GM23338 (cell line): ENCODE measurements around the gene GNG7.

Experiments
- CREB1 ChIP-seq: fragments of 250-450 bp; sonication (Bioruptor Pico); IDR thresholded peaks from 2 replicates; pipeline ENCODE4 v1.5.0; 2020; ENCODE audit warnings: low read depth, mild to moderate bottlenecking, moderate library complexity
- EZH2 ChIP-seq: fragments of 200-600 bp; sonication (generic); IDR thresholded peaks from one replicate; pipeline ENCODE4 v1.8.0; 2017; ENCODE audit warnings: antibody characterized with exemption, mild to moderate bottlenecking, low read depth; ENCODE audit not compliant: unreplicated experiment
- EZH2phosphoT487 ChIP-seq: fragments of 200-600 bp; sonication (generic); IDR thresholded peaks from one replicate; pipeline ENCODE4 v1.8.1; 2018; ENCODE audit warnings: antibody characterized with exemption; ENCODE audit not compliant: unreplicated experiment
- JUNB ChIP-seq: IDR thresholded peaks from one replicate; pipeline ENCODE4 v1.6.1; 2016; ENCODE audit warnings: antibody characterized with exemption; ENCODE audit not compliant: unreplicated experiment
- NANOG ChIP-seq: IDR thresholded peaks from 2 replicates; pipeline ENCODE4 v1.6.1; 2016; ENCODE audit warnings: antibody characterized with exemption, borderline replicate concordance
- POLR2AphosphoS5 ChIP-seq: IDR thresholded peaks from 2 replicates; pipeline ENCODE4 v1.6.1; 2016; ENCODE audit warnings: antibody characterized with exemption, low read depth
- STAT1 ChIP-seq: IDR thresholded peaks from one replicate; pipeline ENCODE4 v1.6.1; 2016; ENCODE audit warnings: antibody characterized with exemption; ENCODE audit not compliant: unreplicated experiment
- ZNF114 ChIP-seq: fragments of 250-450 bp; sonication (Bioruptor Pico); IDR thresholded peaks from 2 replicates; pipeline ENCODE4 v1.5.0; 2020; ENCODE audit warnings: mild to moderate bottlenecking, moderate library complexity
- ZNF331 ChIP-seq: fragments of 250-450 bp; sonication (Bioruptor Pico); IDR thresholded peaks from 2 replicates; pipeline ENCODE4 v1.5.0; 2020; ENCODE audit warnings: low read depth, mild to moderate bottlenecking, moderate library complexity
- TF ChIP-seq, protein P1 (sequence below), 2 experiments: fragments of 200-600 bp in 1 of 2; sonication (generic) in 1 of 2; conservative IDR thresholded peaks; 2 replicates each; pipeline versions ENCODE4 v1.5.1 to v1.6.1; 2016 to 2017; ENCODE audit warnings: antibody characterized with exemption in 2 of 2, low read depth in 2 of 2, mild to moderate bottlenecking in 2 of 2, moderate library complexity in 1 of 2
- TF ChIP-seq, protein P2 (sequence below): IDR thresholded peaks from 2 replicates; pipeline ENCODE4 v1.6.1; 2016; ENCODE audit warnings: antibody characterized with exemption
- TF ChIP-seq, protein P3 (sequence below): IDR thresholded peaks from one replicate; pipeline ENCODE4 v1.6.1; 2018; ENCODE audit warnings: antibody characterized with exemption; ENCODE audit not compliant: unreplicated experiment
- TF ChIP-seq, protein P4 (sequence below): fragments of 250-450 bp; sonication (Bioruptor Pico); IDR thresholded peaks from 2 replicates; pipeline ENCODE4 v1.5.0; 2020; ENCODE audit warnings: mild to moderate bottlenecking, moderate library complexity

DNA sequence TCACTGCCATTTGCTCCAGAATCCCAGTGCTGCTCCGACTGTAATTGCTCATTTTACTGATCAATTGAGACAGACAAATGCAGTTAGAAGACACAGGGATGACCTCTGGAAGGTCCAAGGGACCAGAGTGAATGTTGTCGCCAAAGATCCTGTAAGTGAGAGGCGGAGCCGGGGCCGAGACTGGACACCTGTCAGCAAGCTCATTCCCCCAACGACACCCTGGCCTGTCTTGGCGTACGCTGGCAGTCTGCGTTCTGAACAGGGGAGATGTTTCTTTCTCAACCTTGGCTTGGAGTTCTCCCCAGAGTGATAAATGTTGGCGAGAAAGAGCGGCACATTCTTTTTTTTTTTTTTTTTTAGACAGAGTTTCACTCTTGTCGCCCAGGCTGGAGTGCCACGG, 202.3 kb downstream of the GNG7 start:
- TF ChIP-seq, protein P1, sequence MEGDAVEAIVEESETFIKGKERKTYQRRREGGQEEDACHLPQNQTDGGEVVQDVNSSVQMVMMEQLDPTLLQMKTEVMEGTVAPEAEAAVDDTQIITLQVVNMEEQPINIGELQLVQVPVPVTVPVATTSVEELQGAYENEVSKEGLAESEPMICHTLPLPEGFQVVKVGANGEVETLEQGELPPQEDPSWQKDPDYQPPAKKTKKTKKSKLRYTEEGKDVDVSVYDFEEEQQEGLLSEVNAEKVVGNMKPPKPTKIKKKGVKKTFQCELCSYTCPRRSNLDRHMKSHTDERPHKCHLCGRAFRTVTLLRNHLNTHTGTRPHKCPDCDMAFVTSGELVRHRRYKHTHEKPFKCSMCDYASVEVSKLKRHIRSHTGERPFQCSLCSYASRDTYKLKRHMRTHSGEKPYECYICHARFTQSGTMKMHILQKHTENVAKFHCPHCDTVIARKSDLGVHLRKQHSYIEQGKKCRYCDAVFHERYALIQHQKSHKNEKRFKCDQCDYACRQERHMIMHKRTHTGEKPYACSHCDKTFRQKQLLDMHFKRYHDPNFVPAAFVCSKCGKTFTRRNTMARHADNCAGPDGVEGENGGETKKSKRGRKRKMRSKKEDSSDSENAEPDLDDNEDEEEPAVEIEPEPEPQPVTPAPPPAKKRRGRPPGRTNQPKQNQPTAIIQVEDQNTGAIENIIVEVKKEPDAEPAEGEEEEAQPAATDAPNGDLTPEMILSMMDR (conservative IDR thresholded peaks at IDR 0.05; ENCODE audit: low read depth in 2 of 2), result no peak
- TF ChIP-seq CREB1 (CRISPR knock-in tag), result no peak
- TF ChIP-seq EZH2, result no peak
- TF ChIP-seq, protein P2, sequence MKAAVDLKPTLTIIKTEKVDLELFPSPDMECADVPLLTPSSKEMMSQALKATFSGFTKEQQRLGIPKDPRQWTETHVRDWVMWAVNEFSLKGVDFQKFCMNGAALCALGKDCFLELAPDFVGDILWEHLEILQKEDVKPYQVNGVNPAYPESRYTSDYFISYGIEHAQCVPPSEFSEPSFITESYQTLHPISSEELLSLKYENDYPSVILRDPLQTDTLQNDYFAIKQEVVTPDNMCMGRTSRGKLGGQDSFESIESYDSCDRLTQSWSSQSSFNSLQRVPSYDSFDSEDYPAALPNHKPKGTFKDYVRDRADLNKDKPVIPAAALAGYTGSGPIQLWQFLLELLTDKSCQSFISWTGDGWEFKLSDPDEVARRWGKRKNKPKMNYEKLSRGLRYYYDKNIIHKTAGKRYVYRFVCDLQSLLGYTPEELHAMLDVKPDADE, result no peak
- no peak for TF ChIP-seq POLR2AphosphoS5
- no peak for TF ChIP-seq EZH2phosphoT487
- no peak for TF ChIP-seq JUNB
- TF ChIP-seq, protein P3, sequence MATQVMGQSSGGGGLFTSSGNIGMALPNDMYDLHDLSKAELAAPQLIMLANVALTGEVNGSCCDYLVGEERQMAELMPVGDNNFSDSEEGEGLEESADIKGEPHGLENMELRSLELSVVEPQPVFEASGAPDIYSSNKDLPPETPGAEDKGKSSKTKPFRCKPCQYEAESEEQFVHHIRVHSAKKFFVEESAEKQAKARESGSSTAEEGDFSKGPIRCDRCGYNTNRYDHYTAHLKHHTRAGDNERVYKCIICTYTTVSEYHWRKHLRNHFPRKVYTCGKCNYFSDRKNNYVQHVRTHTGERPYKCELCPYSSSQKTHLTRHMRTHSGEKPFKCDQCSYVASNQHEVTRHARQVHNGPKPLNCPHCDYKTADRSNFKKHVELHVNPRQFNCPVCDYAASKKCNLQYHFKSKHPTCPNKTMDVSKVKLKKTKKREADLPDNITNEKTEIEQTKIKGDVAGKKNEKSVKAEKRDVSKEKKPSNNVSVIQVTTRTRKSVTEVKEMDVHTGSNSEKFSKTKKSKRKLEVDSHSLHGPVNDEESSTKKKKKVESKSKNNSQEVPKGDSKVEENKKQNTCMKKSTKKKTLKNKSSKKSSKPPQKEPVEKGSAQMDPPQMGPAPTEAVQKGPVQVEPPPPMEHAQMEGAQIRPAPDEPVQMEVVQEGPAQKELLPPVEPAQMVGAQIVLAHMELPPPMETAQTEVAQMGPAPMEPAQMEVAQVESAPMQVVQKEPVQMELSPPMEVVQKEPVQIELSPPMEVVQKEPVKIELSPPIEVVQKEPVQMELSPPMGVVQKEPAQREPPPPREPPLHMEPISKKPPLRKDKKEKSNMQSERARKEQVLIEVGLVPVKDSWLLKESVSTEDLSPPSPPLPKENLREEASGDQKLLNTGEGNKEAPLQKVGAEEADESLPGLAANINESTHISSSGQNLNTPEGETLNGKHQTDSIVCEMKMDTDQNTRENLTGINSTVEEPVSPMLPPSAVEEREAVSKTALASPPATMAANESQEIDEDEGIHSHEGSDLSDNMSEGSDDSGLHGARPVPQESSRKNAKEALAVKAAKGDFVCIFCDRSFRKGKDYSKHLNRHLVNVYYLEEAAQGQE, result no peak
- TF ChIP-seq, protein P4, sequence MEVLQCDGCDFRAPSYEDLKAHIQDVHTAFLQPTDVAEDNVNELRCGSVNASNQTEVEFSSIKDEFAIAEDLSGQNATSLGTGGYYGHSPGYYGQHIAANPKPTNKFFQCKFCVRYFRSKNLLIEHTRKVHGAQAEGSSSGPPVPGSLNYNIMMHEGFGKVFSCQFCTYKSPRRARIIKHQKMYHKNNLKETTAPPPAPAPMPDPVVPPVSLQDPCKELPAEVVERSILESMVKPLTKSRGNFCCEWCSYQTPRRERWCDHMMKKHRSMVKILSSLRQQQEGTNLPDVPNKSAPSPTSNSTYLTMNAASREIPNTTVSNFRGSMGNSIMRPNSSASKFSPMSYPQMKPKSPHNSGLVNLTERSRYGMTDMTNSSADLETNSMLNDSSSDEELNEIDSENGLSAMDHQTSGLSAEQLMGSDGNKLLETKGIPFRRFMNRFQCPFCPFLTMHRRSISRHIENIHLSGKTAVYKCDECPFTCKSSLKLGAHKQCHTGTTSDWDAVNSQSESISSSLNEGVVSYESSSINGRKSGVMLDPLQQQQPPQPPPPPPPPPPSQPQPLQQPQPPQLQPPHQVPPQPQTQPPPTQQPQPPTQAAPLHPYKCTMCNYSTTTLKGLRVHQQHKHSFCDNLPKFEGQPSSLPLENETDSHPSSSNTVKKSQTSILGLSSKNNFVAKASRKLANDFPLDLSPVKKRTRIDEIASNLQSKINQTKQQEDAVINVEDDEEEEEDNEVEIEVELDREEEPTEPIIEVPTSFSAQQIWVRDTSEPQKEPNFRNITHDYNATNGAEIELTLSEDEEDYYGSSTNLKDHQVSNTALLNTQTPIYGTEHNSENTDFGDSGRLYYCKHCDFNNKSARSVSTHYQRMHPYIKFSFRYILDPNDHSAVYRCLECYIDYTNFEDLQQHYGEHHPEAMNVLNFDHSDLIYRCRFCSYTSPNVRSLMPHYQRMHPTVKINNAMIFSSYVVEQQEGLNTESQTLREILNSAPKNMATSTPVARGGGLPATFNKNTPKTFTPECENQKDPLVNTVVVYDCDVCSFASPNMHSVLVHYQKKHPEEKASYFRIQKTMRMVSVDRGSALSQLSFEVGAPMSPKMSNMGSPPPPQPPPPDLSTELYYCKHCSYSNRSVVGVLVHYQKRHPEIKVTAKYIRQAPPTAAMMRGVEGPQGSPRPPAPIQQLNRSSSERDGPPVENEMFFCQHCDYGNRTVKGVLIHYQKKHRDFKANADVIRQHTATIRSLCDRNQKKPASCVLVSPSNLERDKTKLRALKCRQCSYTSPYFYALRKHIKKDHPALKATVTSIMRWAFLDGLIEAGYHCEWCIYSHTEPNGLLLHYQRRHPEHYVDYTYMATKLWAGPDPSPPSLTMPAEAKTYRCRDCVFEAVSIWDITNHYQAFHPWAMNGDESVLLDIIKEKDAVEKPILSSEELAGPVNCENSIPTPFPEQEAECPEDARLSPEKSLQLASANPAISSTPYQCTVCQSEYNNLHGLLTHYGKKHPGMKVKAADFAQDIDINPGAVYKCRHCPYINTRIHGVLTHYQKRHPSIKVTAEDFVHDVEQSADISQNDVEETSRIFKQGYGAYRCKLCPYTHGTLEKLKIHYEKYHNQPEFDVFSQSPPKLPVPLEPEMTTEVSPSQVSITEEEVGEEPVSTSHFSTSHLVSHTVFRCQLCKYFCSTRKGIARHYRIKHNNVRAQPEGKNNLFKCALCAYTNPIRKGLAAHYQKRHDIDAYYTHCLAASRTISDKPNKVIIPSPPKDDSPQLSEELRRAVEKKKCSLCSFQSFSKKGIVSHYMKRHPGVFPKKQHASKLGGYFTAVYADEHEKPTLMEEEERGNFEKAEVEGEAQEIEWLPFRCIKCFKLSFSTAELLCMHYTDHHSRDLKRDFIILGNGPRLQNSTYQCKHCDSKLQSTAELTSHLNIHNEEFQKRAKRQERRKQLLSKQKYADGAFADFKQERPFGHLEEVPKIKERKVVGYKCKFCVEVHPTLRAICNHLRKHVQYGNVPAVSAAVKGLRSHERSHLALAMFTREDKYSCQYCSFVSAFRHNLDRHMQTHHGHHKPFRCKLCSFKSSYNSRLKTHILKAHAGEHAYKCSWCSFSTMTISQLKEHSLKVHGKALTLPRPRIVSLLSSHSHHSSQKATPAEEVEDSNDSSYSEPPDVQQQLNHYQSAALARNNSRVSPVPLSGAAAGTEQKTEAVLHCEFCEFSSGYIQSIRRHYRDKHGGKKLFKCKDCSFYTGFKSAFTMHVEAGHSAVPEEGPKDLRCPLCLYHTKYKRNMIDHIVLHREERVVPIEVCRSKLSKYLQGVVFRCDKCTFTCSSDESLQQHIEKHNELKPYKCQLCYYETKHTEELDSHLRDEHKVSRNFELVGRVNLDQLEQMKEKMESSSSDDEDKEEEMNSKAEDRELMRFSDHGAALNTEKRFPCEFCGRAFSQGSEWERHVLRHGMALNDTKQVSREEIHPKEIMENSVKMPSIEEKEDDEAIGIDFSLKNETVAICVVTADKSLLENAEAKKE (CRISPR knock-in tag), result no peak
- no peak for TF ChIP-seq ZNF331
- TF ChIP-seq ZNF114 (CRISPR knock-in tag), result no peak
- no peak for TF ChIP-seq STAT1
- TF ChIP-seq NANOG, result no peak
